GM20431 (cell line): ENCODE data around the gene TRAPPC11.

Source experiments
- in situ Hi-C: fragments of 300-500 bp; cut with MseI, MboI; formaldehyde crosslinking; loops from one replicate; pipeline ENCODE4 v1.15.0; 2020; ENCODE audit warnings: low sequenced_read_pairs; ENCODE audit not compliant: unreplicated experiment

TRAPPC11 gene

DNA sequence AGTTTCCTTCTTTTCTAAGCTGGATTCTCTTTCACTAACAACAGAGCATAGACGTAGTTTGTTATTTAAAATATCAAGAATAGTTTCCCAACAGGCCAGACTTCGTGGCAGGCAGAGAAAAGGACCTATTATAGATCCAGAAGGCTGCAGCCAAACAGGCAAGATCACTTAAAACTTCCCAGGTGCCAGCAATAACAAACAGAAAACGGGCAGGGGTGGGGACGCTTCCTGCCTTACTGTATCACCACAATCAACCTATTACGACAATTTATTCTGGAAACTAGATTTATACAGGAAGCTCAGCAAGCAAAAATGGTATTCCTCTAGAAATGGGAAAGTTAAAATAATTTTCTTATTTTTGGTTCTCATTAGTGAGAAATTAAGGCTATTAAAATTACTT, 22.2 kb upstream of the TRAPPC11 start:
- in situ Hi-C loops, result no loop called here

DNA sequence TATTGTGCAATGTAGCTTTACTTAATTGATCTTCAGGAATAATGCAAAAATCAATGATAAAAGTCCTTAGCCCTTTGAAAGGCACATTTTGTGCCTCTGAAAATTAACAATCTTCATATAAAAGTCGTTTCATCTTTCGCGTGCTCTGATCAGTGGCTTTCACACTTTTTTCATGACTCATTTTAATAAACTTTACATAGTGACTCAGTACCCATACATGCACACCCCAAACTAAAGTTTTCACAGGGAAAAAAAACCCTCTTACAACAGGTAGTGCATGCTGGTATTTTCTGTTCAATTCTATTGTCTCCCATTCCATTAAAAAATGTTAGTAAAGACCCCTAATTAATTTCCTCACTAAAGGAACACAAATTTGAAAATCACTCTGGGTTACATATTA, 21.6 kb upstream of the TRAPPC11 start:
- in situ Hi-C loops, result no loop called here

DNA sequence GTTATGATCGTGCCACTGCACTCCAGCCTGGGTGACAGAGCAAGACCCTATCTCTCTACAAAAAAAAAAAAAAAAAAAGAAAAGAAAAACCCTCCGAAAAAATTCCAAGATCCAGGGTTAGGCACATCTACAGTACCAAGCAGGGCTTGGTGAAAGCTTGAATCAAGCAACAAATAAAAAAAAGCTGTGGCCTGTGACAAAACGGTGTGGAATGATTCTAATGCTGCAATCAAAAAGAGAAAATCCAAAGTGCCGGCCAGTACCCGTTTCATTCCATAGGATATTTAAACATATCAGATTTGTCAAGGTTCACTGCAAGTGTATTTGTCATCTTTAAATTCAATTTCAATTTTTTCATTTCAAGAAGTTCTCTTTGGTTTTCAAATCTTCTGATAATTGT, 20.7 kb upstream of the TRAPPC11 start:
- in situ Hi-C loops, result no loop called here

DNA sequence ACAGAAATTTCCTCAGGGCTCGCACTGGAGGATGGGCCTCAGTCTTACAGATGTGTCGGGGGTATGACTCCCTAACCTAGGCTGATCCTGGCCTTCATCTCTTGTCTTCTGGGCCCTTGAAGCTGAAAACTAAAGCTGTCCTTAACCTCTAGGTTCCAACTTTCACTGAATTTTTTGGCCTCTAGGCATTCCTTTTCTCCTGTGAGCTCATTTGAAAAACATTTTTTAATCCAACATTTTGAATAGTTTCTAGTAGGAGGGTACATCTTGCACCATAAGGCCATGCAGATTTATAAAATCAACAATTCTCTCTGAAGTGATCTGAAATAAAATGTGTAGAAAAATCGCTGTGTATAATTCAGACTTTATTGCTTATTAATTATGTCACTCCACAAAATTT, 19.8 kb upstream of the TRAPPC11 start:
- in situ Hi-C loops, result no loop called here

DNA sequence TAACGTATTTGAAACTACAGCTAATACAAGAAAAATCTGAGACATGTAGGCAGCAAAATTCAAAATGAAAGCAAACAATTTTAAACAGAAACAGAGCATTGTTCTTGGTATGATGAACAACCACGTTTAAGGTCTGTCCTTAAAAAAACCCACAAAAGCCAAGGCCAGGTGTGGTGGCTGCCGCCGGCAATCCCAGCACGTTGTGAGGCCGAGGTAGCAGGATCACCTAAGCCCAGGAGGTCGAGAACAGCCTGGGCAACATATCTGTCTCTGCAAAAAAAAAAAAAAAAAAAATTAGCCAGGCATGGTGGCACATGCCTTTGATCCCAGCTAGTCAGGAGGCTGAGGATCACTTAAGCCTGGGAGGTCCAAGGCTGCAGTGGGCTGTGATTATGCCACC, 13.8 kb upstream of the TRAPPC11 start:
- in situ Hi-C loops, result no loop called here

DNA sequence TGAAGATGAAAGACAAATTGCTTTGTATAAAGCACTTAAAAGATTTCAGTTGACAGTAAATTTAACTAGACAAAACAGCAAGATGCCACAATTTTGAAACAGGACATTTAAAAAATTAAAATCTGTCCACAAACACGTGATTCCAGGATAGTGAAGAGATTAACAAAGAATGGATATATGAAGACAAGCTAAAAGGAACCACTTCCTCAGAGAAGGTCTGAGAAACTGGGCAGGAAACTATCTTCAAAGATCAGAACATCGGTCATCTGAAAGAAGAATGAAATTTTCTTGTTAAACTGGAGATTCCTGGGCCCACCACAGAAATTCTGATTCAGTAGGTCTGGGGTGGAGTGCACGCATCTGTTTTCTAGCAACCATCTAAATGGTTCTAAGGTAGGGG, 1.5 kb upstream of the TRAPPC11 start:
- in situ Hi-C loops, result no loop called here

DNA sequence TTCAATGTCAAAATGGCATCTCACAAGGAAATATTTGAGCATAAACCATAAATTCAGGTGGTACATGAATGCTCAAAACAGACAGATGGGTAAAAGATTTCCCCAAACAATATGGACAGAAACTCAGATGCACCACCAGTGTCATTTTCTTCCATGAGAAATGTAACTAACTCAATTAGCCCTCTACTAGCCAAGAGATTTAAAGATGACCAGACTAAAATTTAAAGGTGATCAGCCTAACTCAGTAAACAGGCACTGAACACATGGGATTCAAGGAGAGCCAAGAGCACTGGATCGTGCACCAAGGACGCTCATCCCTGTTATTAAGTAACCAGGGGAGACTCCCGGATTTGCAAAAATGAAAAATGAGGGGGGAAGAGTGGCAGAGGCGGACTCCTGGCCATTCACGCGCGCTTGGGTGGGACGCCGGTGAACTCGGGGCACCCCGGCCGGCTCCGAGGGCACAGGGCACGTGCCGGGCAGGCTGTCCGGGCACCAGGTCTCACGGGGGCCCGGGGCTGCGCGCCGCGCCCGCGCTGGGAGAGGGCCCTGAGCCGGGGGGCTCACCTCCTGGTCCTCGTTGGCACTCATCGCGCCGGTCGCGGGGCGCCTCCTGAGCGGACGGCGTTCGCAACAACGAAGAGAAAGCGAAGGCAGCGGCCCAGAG, 598 bp upstream of the TRAPPC11 start:
- in situ Hi-C loops, result no loop called here

DNA sequence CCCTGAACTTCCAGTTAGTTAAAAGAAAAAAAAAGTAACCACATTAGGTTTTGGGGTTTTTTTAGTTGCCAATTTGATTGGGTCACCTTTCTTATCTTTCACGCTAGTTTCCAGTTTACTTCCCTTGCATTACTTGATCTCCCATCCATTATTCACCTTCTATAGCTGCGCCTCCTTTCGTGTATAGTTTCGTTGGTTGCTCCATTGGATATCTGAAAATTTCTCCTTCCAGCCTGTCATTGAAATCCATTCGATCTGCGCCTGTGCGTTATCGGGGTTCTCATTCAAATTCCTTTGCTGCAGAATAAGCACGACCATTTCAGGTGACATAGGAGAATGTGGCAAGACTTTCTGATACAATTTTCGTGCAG, 764 bp downstream of the TRAPPC11 start:
- in situ Hi-C loops, result no loop called here

DNA sequence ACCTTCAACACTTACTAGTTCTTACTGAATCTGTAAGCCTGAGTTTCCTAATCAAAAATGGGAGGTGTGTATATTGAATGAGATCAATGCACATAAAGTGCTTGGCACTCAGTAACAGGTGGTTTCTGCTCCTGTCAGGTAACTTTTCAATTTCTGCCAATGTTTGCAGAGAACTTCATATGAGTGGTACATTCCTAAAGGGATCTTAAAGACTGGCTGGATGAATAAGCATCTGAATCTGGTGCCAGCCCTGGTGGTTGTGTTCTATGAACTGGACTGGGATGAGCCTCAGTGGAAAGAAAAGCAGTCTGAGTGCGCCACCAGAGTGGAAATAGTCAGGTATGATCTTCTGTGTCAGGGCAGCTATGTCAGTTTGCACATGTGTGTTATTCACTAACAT, 7.0 kb downstream of the TRAPPC11 start:
- in situ Hi-C loops, result no loop called here

DNA sequence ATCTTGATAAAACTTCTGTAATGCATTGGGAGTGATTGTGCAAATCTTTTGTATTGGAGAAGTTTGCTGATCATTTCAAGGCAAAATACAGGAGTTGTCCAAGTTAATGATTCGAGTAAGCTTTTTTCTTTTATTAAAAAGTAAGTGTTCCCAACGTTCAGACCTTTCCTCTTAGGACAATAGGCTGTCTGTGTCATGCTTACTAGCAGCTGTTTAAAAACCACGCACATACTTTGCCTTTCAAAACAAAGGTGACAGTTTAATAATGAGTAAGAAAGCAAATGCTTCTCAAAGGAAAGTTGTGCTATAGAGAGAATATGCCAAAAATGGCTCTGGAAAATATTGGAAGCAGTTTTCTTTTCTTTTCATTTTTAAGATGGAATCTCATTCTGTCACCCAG, 11.2 kb downstream of the TRAPPC11 start:
- in situ Hi-C loops, result no loop called here

DNA sequence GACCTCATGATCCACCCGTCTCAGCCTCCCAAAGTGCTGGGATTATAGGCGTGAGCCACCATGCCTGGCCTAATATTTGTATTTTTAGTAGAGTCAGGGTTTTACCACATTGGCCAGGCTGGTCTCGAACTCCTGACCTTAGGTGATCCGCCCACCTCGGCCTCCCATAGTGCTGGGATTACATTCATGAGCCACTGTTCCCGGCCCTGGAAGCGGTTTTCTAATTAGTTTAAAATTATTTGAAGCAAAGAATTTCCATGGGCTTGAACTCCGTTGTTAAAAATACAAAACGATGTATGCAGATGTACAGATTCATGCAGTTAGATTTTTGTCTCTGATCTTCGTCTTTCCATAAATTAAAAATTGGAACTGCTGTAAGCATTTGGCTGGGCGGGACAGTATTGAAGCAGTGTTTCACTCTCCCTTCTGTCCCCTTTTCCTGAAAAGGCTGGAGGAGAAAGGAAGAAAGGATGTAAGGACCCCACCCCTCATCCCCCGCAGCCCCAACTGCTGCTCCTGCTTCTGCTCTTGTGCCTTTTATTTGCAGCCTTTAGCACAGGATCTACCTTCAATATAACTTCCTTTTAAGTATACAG, 12.0 kb downstream of the TRAPPC11 start:
- in situ Hi-C loops, result no loop called here

DNA sequence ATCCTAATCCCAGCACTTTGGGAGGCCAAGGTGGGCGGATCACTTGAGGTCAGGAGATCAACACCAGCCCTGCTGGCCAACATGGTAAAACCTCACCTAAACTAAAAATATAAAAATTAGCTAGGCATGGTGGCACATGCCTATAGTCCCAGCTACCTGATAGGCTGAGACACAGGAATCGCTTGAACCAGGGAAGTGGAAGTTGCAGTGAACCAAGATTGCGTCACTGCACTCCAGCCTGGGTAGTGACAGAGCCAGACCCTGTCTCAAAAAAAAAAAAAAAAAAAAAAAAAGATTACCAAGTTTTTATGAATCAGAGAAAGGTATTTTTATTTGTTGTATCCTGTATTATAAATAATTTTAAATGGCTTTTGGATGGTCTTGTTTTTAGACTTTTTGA, 15.1 kb downstream of the TRAPPC11 start:
- in situ Hi-C loops, result no loop called here

DNA sequence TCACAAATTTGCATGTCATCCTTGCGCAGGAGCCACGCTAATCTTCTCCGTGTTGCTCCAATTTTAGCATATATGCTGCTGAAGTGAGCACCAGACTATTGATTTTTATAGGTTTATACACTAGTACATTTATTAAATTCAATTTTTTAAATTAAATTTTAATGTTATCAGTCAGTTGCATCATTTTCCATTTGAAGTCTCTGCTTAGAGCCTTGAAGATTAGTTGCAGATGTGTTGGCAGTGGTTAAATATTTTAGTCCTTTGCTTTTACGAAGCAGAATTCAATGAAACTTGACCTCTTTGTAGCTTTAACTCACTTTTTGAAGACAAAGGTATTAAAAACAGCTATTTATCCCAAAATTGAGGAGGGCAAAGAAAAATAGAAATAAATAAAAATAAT, 16.5 kb downstream of the TRAPPC11 start:
- in situ Hi-C loops, result no loop called here

DNA sequence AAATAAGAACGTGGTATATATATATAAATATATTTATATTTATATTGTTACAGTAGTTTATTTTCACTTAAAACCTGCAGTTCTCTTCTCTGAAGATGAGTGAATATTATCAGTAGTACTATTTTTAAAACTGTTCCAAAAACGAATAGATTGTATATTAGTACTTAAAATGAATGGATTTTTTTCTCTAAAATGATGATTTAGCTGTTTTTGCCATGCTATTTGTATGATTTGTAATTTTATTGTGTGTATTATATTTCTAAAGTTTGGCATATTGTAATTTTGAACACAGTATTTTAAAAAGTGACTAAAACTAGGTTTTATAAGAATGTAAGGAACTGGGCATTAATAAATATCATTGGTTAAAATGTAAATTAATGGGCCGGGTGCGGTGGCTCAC, 22.0 kb downstream of the TRAPPC11 start:
- in situ Hi-C loops, result no loop called here

DNA sequence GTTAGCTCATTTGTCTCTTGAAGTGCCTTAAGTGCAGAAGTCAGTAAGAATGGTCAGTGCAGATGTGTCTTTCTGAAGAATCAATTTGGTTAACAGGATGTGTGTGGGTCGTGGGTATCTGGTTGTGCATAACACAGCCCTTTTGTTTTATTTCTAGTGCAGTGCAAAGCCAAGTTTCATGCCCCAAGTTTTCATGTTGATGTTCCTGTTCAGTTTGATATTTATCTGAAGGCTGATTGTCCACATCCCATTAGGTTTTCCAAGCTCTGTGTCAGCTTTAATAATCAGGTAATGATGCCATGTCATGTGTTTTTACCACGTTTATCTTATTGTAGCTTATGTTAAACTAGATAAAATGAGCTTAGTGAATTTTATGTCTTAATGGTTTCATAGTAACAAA, 27.4 kb downstream of the TRAPPC11 start:
- in situ Hi-C loops, result no loop called here

DNA sequence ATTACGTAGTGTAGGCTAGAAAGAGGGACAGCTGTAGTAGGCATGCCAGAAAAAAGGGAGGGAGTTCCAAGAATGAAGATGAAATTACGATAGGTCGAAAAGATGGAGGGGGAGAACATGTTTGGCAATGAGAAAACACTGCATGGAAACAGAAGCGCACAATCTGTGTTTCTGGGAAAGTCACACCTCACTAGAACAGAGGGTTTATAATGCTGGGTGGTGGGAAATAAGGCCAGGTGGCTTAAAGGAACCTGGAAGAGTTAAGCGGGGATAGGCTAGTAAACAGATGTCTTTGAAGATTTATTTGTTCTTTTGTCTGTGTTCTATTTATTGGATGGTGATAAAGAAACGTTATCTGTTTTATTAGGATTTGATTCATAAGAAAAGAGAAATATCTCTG, 29.1 kb downstream of the TRAPPC11 start:
- in situ Hi-C loops, result no loop called here

DNA sequence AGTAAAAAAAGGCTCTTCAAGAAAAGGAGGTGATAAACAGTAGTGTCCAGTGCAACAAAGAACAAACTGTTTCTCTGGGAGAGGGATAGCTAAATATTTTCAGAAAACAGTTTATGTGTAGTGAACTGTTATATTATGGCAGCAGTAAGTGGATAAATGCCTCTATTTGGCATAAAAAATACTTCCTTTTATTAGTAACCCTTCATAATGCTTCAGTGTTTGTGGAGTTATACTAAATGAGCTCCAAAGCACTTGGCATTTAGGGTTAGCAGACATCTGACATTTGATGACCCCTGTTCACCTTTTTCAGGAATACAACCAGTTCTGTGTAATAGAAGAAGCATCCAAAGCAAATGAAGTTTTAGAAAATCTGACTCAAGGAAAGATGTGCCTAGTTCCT, 31.9 kb downstream of the TRAPPC11 start:
- in situ Hi-C loops, result no loop called here

DNA sequence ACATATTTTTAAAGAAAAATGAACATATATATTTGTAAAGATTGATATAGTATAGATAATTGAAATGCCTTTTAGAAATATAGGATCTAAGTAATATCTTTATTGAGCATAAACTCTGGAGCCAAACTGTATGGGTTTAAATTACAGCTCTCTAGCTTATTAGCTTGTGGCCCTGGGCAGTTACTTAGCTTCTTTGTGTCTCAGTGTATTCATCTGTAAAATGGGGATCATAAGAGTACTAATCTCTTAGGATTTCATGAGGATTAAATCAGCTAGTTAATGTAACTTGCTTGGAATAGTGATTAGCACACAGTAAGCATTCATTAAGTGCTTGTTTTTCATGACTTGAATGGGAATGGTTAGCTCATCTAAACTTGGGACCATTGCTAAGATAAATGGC, 32.8 kb downstream of the TRAPPC11 start:
- in situ Hi-C loops, result no loop called here

DNA sequence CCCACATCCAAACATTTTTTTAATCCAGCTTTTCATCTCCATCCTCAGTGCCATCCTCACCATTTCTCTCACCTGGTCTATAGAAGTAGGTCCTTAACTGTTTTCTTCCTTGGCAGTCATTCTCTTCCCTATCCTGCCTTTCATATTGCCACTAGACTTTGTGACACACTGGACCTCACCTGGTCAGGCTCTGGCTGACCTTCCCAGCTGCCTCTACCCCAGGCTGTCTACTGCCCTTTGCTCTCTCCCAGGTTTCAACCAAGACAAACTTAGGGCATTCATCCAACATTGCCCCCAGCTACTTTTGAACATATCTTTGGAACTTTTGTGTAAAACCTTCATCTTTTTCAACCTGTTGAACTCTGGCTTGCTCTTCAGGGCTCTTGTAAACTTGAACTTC, 39.8 kb downstream of the TRAPPC11 start:
- in situ Hi-C loops, result no loop called here

DNA sequence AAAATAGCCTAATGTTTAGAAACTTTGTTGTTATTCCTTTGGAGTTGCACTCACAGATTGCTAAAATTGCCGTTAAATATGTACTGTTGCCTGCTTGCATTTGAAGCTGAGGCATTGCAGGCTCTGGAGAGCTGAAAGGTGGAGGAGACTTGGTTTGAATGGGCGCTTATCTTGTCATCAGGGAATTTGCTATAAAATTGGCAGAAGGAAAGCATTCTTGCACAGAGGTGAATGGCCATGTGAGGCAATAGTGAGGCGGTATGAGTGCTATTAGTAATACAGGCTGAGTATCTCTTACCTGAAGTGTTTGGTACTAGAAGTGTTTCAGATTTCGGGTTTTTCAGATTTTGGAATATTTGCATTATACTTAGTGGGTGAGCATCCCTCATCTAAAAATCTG, 41.3 kb downstream of the TRAPPC11 start:
- in situ Hi-C loops, result no loop called here

DNA sequence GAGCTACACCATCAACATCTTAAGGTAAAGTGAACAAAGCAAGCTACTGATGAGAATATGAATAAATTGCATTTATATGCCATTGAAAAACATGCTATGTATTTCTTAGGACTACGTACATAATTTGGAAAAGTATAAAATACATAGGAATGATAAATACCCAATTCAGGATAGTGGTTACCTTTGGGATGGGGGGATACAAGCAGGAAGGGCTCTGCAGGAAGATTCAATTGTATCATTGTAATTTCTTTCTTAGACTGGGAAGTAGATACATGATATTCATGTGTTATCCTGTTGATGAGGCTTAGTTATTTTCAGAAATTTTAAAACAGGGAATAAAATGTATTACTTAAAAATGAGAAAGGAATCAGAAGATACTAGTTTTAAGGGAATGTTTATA, 43.4 kb downstream of the TRAPPC11 start:
- in situ Hi-C loops, result no loop called here

DNA sequence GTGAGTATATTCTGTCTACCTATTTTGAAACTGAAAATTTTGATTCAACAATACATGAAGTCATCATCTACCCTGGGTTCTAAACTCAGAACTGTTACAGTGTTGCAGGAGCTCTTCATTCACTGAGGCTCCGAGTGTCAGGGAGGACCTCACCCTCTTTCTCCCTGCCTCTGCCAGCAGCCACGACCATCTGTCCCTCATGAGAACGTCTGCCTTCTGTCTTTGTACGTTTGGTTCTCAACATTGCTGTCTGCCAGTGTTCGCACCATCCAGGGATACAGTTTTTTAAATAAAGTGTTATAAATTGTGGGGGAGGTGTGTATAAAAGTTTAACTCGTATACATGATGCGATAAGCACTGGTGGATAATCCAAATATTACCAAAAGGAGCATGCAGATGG, 55.5 kb downstream of the TRAPPC11 start:
- in situ Hi-C loops, result no loop called here
